Smooth muscle cell (in vitro differentiated cells): ENCODE measurements around the gene MLIP. TPM values are rescaled to one million over a fixed set of nuclear protein-coding genes. Genes with fewer than 3 reads are reported as not detected.
"Not testable (repeated sequence)": the region's sequence is repeated elsewhere in the genome, so short reads cannot be mapped to it uniquely, and the experiment has no call there.

Experiments used
- DNase-seq: peaks from one replicate; lab custom pipeline; 2025; ENCODE audit not compliant: unreplicated experiment; lab: John Stamatoyannopoulos, UW
- H2AFZ ChIP-seq: fragments of 200-600 bp; sonication (generic); 2 replicates; pipeline ENCODE4 v1.6.0; 2016; ENCODE audit warnings: antibody characterized with exemption, low read depth, mild to moderate bottlenecking
- H3F3A ChIP-seq: fragments of 200-600 bp; sonication (generic); 2 replicates; pipeline ENCODE4 v1.6.0; 2017; ENCODE audit warnings: antibody characterized with exemption, low read depth
- H3K27ac ChIP-seq: fragments of 200-600 bp; sonication (generic); 2 replicates; pipeline ENCODE4 v1.5.1; 2016; ENCODE audit warnings: low read depth, mild to moderate bottlenecking
- H3K27me3 ChIP-seq: fragments of 200-600 bp; sonication (generic); 2 replicates; pipeline ENCODE4 v1.6.1; 2016; ENCODE audit warnings: low read depth, mild to moderate bottlenecking
- H3K36me3 ChIP-seq: fragments of 200-600 bp; sonication (generic); 2 replicates; pipeline ENCODE4 v1.5.1; 2016; ENCODE audit warnings: low read depth
- H3K4me1 ChIP-seq: fragments of 200-600 bp; sonication (generic); 2 replicates; pipeline ENCODE4 v1.5.1; 2016; ENCODE audit warnings: low read depth
- H3K4me2 ChIP-seq: fragments of 200-600 bp; sonication (generic); 2 replicates; pipeline ENCODE4 v1.6.0; 2016; ENCODE audit warnings: mild to moderate bottlenecking
- H3K4me3 ChIP-seq: fragments of 200-600 bp; sonication (generic); 2 replicates; pipeline ENCODE4 v1.5.1; 2016; ENCODE audit warnings: mild to moderate bottlenecking
- H3K79me2 ChIP-seq: fragments of 200-600 bp; sonication (generic); 2 replicates; pipeline ENCODE4 v1.6.0; 2016; ENCODE audit warnings: low read depth, mild to moderate bottlenecking
- H3K9ac ChIP-seq: fragments of 200-600 bp; sonication (generic); 2 replicates; pipeline ENCODE4 v1.6.0; 2016; ENCODE audit warnings: low read depth
- H3K9me3 ChIP-seq: fragments of 200-600 bp; sonication (generic); replicated peaks from 2 replicates; pipeline ENCODE4 v1.5.1; 2016; ENCODE audit warnings: low read depth
- H4K20me1 ChIP-seq: fragments of 200-600 bp; sonication (generic); 2 replicates; pipeline ENCODE4 v1.6.0; 2016; ENCODE audit warnings: low read depth
- WGBS: methylation state at CpG from one replicate; pipeline ENCODE4 v1.1.7; 2016; ENCODE audit warnings: low lambda C conversion rate; 5-methylcytosine and 5-hydroxymethylcytosine counted together
- polyA plus RNA-seq: library from polyadenylated mRNA; unstranded; fragments of >200 nt; fragmentation: Nextera tagmentation; extraction: Ambion mirVana; gene quantifications from 2 replicates; pipeline ENCODE4 v1.2.1, GENCODE V29; 2016
- total RNA-seq: library from RNA; depleted of rRNA; stranded (reverse); fragments of >200 nt; gene quantifications from 2 replicates; pipeline ENCODE4 v1.2.3, GENCODE V29; 2014
- TF ChIP-seq, protein P1 (sequence below): fragments of 200-600 bp; sonication (generic); IDR thresholded peaks from 2 replicates; pipeline ENCODE4 v1.5.1; 2017; ENCODE audit warnings: borderline replicate concordance, mild to moderate bottlenecking, antibody characterized with exemption; ENCODE audit not compliant: insufficient read depth, poor library complexity, severe bottlenecking

MLIP gene
- total and polyA plus RNA-seq, 2 experiments from 2014 or later, result not detected

GRCh38 chr6:54206510-54206909 is 95.3 kb downstream of the MLIP start:
- Histone ChIP-seq H3K4me3 (no peak overlapping the region), H4K20me1 (no peaks in the 10 kb centered on the region), H2AFZ (peak overlapping the region; percentile 7), H3K36me3 (no peaks in the 10 kb centered on the region), H3K9me3 (no peaks in the 10 kb centered on the region), H3K27ac (no peak overlapping the region), H3K27me3 (no peaks in the 10 kb centered on the region), H3K4me2 (no peak overlapping the region), H3K4me1 (no peaks in the 10 kb centered on the region), H3K79me2 (no peaks in the 10 kb centered on the region), H3K9ac (no peak overlapping the region), H3F3A (no peaks in the 10 kb centered on the region)
- TF ChIP-seq, protein P1, sequence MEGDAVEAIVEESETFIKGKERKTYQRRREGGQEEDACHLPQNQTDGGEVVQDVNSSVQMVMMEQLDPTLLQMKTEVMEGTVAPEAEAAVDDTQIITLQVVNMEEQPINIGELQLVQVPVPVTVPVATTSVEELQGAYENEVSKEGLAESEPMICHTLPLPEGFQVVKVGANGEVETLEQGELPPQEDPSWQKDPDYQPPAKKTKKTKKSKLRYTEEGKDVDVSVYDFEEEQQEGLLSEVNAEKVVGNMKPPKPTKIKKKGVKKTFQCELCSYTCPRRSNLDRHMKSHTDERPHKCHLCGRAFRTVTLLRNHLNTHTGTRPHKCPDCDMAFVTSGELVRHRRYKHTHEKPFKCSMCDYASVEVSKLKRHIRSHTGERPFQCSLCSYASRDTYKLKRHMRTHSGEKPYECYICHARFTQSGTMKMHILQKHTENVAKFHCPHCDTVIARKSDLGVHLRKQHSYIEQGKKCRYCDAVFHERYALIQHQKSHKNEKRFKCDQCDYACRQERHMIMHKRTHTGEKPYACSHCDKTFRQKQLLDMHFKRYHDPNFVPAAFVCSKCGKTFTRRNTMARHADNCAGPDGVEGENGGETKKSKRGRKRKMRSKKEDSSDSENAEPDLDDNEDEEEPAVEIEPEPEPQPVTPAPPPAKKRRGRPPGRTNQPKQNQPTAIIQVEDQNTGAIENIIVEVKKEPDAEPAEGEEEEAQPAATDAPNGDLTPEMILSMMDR, result no peak
- WGBS, result 70% methylated on average over 2 of the region's 2 CpGs
- DNase-seq, result no peak

GRCh38 chr6:54209983-54210382 is 98.7 kb downstream of the MLIP start:
- H3K4me1 ChIP-seq, H3K9me3 ChIP-seq, H3K9ac ChIP-seq, H2AFZ ChIP-seq, H3K4me2 ChIP-seq, H3K27ac ChIP-seq, H3K79me2 ChIP-seq, H3K36me3 ChIP-seq, H3F3A ChIP-seq, H3K27me3 ChIP-seq, H3K4me3 ChIP-seq, H4K20me1 ChIP-seq, DNase-seq: not testable (repeated sequence)
- WGBS, result 87% methylated on average over 6 of the region's 7 CpGs

DNA sequence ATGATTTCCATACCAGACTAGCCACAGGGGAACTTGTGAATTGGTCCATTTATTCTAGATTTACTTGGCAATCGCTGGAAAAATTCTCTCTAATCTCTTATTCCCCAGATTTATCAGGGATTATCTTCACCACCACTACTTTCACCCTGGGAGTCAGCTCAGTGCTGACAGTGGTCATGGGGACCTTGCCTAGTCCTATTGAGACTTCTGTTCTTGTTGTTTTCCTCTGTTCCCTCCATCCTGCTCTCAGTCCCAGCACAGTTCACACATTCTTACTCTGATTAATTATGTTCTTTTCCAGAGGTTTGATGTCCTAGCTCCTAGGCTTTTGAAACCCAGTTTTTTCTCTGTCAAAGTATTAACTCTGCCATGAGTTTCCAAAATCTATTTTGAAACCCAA is 103.0 kb downstream of the MLIP start:
- no peak overlapping the region for H3K4me2 ChIP-seq
- H3K36me3 ChIP-seq, result no peaks in the 10 kb centered on the region
- no peaks in the 10 kb centered on the region for H3F3A ChIP-seq
- no peaks in the 10 kb centered on the region for H3K27me3 ChIP-seq
- H3K9ac ChIP-seq, result no peak overlapping the region
- H3K4me3 ChIP-seq, result no peak overlapping the region
- no peaks in the 10 kb centered on the region for H3K9me3 ChIP-seq
- no peak for DNase-seq
- H3K79me2 ChIP-seq, result no peaks in the 10 kb centered on the region
- TF ChIP-seq, protein P1, result no peak
- no peak overlapping the region for H3K27ac ChIP-seq
- no peak overlapping the region for H2AFZ ChIP-seq
- no peaks in the 10 kb centered on the region for H4K20me1 ChIP-seq
- no peaks in the 10 kb centered on the region for H3K4me1 ChIP-seq
- WGBS, result 76% methylated on average over 1 of the region's 1 CpG

- no peaks in the 10 kb centered on the region for H3K36me3 ChIP-seq
Observed at GRCh38 chr6:54216336-54216735, 105.1 kb downstream of the MLIP start.

More at GRCh38 chr6:54216336-54216735, 105.1 kb downstream of the MLIP start:
- Histone ChIP-seq H3K79me2 (no peaks in the 10 kb centered on the region), H3K4me2 (no peak overlapping the region), H3K4me1 (no peaks in the 10 kb centered on the region), H3K9ac (no peak overlapping the region), H3K27me3 (no peaks in the 10 kb centered on the region), H2AFZ (no peak overlapping the region), H3F3A (no peaks in the 10 kb centered on the region), H4K20me1 (no peaks in the 10 kb centered on the region), H3K27ac (no peak overlapping the region), H3K9me3 (no peaks in the 10 kb centered on the region), H3K4me3 (no peak overlapping the region)
- TF ChIP-seq, protein P1, result no peak
- DNase-seq, result no peak
